ENCODE results near the gene P3H1.
A peak's percentile ranks its signal among the peaks of the same experiment; 100 is the strongest.
"Not testable (repeated sequence)": the region's sequence is repeated elsewhere in the genome, so short reads cannot be mapped to it uniquely, and the experiment has no call there.

The P3H1 gene

GRCh38 chr1:42730988-42731387, 35.8 kb downstream of the P3H1 start:
- peak; percentile 14 for DNase-seq (ENCODE audit: low spot score)

- no peak for DNase-seq (ENCODE audit: low spot score)
Measured at GRCh38 chr1:42730002-42730401, 36.8 kb downstream of the P3H1 start.

- not testable (repeated sequence) for DNase-seq (ENCODE audit: low spot score)
Measured at GRCh38 chr1:42725820-42726219, 41.0 kb downstream of the P3H1 start.

GRCh38 chr1:42723511-42723910, 43.3 kb downstream of the P3H1 start:
- no peak for DNase-seq (ENCODE audit: low spot score)

- not testable (repeated sequence) for DNase-seq (ENCODE audit: low spot score)
Measured at GRCh38 chr1:42722403-42722802, 44.4 kb downstream of the P3H1 start.

- no peak for DNase-seq (ENCODE audit: low spot score)
Measured at GRCh38 chr1:42721926-42722325, 44.9 kb downstream of the P3H1 start.

GRCh38 chr1:42720868-42721267, 46.0 kb downstream of the P3H1 start:
- DNase-seq (ENCODE audit: low spot score), result no peak

- DNase-seq (ENCODE audit: low spot score), result not testable (repeated sequence)
Measured at GRCh38 chr1:42714441-42714840, 52.4 kb downstream of the P3H1 start.

GRCh38 chr1:42713293-42713692, 53.5 kb downstream of the P3H1 start:
- no peak for DNase-seq (ENCODE audit: low spot score)

GRCh38 chr1:42712808-42713207, 54.0 kb downstream of the P3H1 start:
- DNase-seq (ENCODE audit: low spot score), result not testable (repeated sequence)

- no peak for DNase-seq (ENCODE audit: low spot score)
Measured at GRCh38 chr1:42703888-42704464, 62.9 kb downstream of the P3H1 start.

- no peak for DNase-seq (ENCODE audit: low spot score)
Measured at GRCh38 chr1:42700006-42700405, 66.8 kb downstream of the P3H1 start.

GRCh38 chr1:42698081-42698813, 68.6 kb downstream of the P3H1 start:
- no peak for DNase-seq (ENCODE audit: low spot score)
